GM03348 (cell line): ENCODE measurements around the gene CROCC.
"Not testable (repeated sequence)": the region's sequence is repeated elsewhere in the genome, so short reads cannot be mapped to it uniquely, and the experiment has no call there.

Experiments used
- DNase-seq: peaks from one replicate; pipeline ENCODE4 v3.0.0; 2012; ENCODE audit warnings: low spot score

Gene CROCC

DNA sequence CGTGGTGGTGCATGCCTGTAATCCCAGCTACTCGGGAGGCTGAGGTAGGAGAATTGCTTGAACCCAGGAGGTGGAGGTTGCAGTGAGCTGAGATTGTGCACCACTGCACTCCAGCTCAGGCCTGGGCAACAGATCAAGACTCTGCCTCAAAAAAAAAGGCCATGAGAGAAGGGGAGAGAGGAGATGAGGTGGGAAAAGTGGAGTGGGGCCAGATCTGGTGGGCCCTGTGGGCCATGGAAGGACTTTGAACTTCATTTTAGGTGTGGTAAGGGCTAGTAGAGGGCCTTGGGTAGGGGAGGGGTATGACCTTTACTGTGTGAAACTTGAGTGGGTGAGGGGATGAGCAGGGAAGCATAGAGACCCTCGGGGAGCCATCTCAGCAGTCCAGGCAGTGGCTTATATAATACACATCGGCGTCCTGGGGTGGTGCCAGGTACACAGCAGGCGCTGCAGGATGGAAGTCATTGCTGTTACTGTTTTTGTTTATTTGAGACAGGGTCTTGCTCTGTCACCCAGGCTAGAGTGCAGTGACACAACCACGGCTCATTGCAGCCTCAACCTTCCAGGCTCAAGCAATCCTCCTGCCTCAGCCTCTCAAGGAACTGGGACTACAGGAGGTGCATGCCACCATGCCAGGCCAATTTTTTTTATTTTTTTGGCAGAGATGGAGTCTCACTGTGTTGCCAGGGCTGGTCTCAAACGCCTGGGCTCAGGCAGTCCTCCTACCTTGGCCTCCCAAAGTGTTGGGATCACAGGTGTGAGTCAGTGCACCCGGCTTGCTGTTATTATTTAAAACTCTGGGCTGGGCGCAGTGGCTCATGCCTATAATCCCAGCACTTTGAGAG is 5.5 kb upstream of the CROCC start:
- not testable (repeated sequence) for DNase-seq

DNA sequence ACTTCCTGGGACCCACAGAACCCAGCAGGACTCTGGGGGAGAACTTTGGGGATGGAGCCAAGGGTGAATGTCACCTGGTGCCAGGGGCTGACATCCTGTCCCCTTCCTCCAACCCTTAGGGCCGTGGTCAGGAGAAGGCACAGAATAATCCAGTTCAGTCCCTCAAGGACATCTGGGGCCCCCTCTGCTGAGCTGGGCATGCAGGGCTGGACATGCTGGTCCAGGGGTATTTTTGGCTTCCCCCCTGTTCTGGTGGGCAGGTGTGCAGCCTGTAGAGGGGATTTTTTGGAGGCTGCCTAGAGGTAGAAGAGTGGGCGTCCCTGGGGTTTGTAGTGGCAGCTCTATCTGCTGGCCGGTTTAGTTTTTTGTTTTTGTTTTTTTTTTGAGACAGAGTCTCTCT is 3.4 kb upstream of the CROCC start:
- DNase-seq = no peak

DNA sequence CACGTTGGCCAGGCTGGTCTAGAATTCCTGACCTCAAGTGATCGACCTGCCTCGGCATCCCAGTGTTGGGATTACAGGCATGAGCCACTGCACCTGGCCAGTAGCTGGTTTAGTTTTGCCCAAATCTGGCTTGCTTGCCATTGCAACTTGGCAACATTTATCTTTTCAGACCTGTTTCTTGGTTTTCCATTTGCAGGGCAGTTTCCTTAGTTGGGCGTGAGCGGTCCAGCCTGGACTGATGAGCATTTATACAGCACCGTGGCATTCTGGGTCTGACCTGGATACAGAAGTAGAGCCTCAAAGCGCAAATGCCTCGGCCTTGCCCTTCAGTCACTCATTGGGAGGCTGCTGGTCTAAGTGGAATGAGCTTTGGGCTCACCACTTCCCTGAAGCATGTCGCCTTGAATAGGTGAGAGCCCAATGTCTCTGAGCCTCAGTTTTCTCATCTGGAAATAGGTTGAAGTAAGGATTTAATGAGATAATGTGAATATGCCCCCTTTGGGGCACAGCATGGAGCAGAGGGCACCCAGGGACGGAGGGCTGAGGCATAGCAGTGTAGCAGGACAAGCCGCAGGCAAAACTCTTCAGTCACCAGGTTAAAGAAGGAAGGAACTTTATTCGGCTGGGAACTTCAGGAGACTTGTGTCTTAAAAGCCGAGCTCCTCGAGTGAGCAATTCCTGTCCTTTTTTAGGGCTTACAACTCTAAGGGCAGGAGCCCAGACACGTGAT is 2.6 kb upstream of the CROCC start:
- not testable (repeated sequence) for DNase-seq

- no peak for DNase-seq
These were observed 780 bp upstream of the CROCC start for GRCh38 chr1:16920951-16921350.

DNA sequence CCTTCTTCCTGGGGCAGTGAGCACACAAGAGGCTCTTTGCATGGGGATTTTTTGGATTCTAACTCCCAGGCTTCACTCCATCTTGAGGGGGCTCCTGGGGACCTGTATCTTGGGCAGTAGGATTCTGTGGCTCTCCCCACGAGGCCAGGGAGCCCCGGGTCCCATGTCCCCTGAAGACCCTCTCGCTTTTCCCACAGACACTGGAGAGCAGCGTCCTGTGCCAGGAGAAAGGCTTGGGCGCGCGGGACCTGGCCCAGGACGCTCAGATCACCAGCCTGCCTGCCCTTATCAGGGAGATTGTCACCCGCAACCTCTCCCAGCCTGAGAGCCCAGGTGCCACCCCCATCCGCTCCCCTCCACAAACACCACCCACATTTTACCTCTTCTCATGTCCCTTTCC is 735 bp downstream of the CROCC start:
- no peak for DNase-seq

- DNase-seq = no peak
These were observed 1.2 kb downstream of the CROCC start for GRCh38 chr1:16922885-16923431.

- DNase-seq = no peak
These were observed 2.6 kb downstream of the CROCC start for GRCh38 chr1:16924216-16924918.

- no peak for DNase-seq
These were observed 3.3 kb downstream of the CROCC start for GRCh38 chr1:16924919-16925477.

DNA sequence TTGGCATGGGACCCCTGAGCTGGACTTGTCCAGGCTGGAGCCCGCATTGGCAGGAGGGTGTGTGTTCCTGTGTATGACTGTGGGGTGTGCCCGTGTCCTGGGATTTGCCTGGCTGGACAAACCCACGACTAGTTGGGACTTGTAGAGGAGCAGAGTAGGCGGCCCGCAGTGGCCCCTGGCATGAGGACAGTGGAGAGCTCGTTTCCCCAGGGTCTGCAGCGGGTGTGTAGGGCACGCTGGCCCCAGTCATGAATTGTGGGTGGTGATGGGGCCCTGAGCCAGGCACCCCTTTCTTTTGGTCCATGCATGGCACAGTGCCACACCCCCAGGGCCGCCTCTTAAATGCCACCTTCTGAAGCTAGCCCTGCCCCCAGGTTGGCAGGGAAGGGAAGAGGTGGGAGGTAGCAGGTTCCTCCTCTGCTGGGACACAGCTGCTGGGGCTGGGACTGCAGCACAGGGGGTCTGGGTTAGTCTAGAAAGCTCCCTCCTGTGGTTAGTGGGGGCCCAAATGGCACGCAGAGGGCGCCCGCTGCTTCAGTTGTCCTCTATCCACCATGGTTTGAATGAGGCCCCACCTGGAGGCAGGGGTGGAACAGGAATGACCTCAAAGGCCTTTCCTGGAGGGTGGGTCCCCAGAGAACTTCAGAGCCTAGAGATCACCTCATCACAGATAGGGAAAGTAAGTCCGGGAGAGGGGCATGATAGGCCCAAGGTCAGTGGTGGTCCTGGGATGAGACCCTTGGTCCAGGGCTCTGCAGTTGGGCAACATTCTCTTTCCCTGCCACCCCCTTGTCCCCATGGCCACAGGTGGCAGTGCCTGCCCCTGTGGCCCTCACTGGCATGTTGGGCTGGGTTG is 4.1 kb downstream of the CROCC start:
- DNase-seq = no peak

- DNase-seq = no peak
These were observed 4.9 kb downstream of the CROCC start for GRCh38 chr1:16926491-16927073.

GRCh38 chr1:16927256-16927655 is 5.5 kb downstream of the CROCC start:
- no peak for DNase-seq

GRCh38 chr1:16927711-16928485 is 6.2 kb downstream of the CROCC start:
- no peak for DNase-seq

- DNase-seq = not testable (repeated sequence)
These were observed 7.7 kb downstream of the CROCC start for GRCh38 chr1:16929146-16930041.

DNA sequence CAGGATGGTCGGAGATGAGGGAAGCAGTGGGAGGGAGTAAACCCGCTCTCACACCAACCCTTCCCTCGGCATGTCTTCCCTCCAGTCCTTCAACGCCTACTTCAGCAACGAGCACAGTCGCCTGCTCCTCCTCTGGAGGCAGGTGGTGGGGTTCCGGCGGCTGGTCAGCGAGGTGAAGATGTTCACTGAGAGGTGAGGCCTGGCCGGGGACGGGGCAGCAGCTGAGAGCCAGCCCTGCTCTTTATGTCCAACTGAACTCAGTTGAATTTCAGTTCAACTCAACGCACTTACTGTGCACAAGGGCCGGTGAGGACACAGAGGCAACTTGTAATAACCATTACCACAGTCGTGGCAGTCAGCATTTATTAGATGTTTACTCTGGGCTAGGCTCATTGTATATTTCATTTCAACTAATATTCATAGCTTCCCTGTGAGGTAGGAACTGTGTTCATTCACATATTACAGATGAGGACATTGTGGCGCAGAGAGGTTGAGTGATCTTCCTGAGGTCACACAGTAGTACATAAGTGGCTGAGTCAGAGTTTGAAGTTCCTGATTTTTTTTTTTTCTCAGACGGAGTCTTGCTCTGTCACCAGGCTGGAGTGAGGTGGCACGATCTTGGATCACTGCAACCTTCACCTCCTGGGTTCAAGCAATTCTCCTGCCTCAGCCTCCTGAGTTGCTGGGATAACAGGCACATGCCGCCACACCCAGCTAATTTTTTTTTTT is 9.6 kb downstream of the CROCC start:
- DNase-seq = not testable (repeated sequence)

- not testable (repeated sequence) for DNase-seq
These were observed 12.2 kb downstream of the CROCC start for GRCh38 chr1:16933945-16934344.

DNA sequence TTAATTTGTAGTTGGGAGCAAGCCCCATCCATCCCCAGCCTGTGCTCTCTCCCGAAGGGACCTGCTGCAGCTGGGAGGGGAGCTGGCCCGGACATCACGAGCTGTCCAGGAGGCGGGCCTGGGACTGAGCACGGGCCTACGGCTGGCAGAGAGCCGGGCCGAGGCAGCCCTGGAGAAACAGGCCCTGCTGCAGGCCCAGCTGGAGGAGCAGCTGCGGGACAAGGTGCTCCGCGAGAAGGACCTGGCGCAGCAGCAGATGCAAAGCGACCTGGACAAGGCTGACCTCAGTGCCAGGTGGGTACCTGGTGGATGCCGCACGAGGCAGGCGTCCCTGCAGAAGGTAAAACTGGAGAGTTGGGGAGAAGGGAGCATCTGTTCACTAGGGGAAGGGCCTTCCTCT is 14.8 kb downstream of the CROCC start:
- not testable (repeated sequence) for DNase-seq

DNA sequence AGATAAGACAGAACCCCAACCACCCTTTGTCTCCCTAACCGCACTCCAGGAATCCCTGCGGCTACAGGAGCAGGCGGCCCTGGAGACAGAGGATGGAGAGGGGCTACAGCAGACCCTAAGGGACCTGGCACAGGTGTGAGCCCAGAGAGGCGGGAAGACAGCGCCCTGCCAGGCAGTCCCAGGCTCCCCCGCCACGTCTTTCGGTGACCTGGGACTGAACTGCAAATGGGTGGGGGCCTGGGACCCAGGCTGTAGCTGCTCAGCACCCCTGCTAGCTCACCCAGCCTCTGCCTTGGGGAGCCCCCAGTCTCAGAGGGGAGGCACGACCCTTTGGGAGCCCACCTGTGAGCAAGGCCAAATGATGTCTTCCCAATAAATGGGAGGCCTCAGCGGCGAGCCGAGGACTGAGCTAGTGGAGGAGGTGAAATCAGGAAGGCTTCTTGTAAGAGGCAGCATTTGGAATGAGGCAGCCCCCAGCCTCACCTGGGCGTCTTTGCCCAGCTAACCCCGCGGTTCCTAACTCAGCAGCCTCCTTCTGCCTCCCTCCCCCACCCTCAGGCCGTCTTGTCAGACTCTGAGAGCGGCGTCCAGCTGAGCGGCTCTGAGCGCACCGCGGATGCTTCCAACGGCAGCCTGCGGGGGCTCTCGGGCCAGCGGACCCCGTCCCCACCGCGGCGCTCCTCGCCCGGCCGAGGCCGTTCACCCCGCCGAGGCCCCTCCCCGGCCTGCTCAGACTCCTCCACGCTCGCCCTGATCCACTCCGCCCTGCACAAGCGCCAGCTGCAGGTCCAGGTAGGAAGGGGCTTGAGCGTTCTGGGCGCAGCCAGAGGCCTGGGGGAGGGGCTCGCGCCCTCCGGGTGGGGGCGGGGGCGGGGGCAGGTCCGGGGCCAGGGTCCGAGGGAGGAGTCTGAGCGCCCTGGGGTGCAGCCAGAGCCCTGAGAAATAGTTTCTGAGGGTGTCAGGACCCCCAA is 16.9 kb downstream of the CROCC start:
- DNase-seq = no peak
